HCT116 (cell line): ENCODE data around the gene GABARAPL1. TPM values are rescaled to one million over a fixed set of nuclear protein-coding genes. Genes with fewer than 3 reads are reported as not detected.

Experiments
- ATAC-seq: fragments of 200-7000 bp; cut with Tn5 transposase; 2 replicates; pipeline ENCODE4 v1.9.1; 2020; ENCODE audit warnings: mild to moderate bottlenecking, moderate library complexity
- BruUV-seq: library from RNA; stranded (reverse); fragments of 400-500 nt; replicated peaks from 2 replicates; lab custom pipeline; 2021; lab: Mats Ljungman, UMichigan
- CTCF ChIA-PET: fragments of 300-600 bp; sonication (Branson Sonifier 250); formaldehyde crosslinking; loops from one replicate; lab custom pipeline; 2021; ENCODE audit warnings: antibody characterized with exemption; lab: Charles Lee
- POLR2A ChIA-PET: fragments of 300-600, 350-600 bp; sonication (Branson Sonifier 250); formaldehyde crosslinking; loops from one replicate; lab custom pipeline; 2021; ENCODE audit warnings: antibody characterized with exemption; lab: Charles Lee
- RAD21 ChIA-PET, 2 experiments: fragments of 300-600 bp; sonication (Branson Sonifier 250); formaldehyde crosslinking; loops; one replicate each; lab custom pipeline; 2023; ENCODE audit warnings: low total read pairs in 2 of 2; ENCODE audit not compliant: uncharacterized antibody in 2 of 2, unreplicated experiment in 2 of 2, low non-redundant PET in 1 of 2; lab: Charles Lee
- DNase-seq: peaks from one replicate; pipeline ENCODE4 v3.0.0-alpha.2; 2010; ENCODE audit warnings: low read depth, low spot score
- H2AFZ ChIP-seq: fragments of 200-600 bp; shearing (Covaris generic), sonication (generic); 2 replicates; pipeline ENCODE4 v1.6.1; 2017; ENCODE audit warnings: low read depth, mixed run types, mixed read lengths, antibody characterized with exemption, low read length; ENCODE audit not compliant: poor library complexity, severe bottlenecking
- H3K27ac ChIP-seq: 2 replicates; pipeline ENCODE4 v1.5.1; 2012; ENCODE audit warnings: low read depth, low read length
- H3K27me3 ChIP-seq: fragments of 200-600 bp; sonication (generic); 2 replicates; pipeline ENCODE4 v1.6.1; 2016; ENCODE audit warnings: mixed run types, low read length, mixed read lengths; ENCODE audit not compliant: insufficient read depth
- H3K36me3 ChIP-seq, 2 experiments: fragments of 200-500 bp in 1 of 2; fragments of 200-600 bp in 1 of 2; sonication (Bioruptor generic) in 1 of 2; sonication (generic) in 1 of 2; 2 replicates each; pipeline versions ENCODE4 v1.5.1 to v1.6.1; 2014 to 2016; ENCODE audit warnings: low read length in 2 of 2, inconsistent platforms in 1 of 2, mixed read lengths in 1 of 2, mixed run types in 1 of 2; ENCODE audit not compliant: insufficient read depth in 2 of 2, control insufficient read depth in 1 of 2
- H3K4me1 ChIP-seq, 2 experiments: fragments of 200-600 bp in 1 of 2; sonication (generic) in 1 of 2; 2 replicates each; pipeline versions ENCODE4 v1.5.1 to v1.6.1; 2012 to 2017; ENCODE audit warnings: low read length in 2 of 2, inconsistent platforms in 1 of 2, mild to moderate bottlenecking in 1 of 2, mixed read lengths in 1 of 2, mixed run types in 1 of 2, moderate library complexity in 1 of 2; ENCODE audit not compliant: insufficient read depth in 2 of 2, control insufficient read depth in 1 of 2
- H3K4me2 ChIP-seq: fragments of 200-600 bp; sonication (generic); 2 replicates; pipeline ENCODE4 v1.6.1; 2017; ENCODE audit warnings: mixed run types, low read length, mixed read lengths
- H3K4me3 ChIP-seq, 2 experiments: fragments of 200-600 bp in 1 of 2; sonication (generic) in 1 of 2; replicated peaks in 1 of 2; 2 replicates each; pipeline ENCODE4 v1.5.1; 2011 to 2016; ENCODE audit warnings: low read length in 2 of 2, control low read depth in 1 of 2, low read depth in 1 of 2, mild to moderate bottlenecking in 1 of 2, mixed read lengths in 1 of 2, mixed run types in 1 of 2
- H3K79me2 ChIP-seq: fragments of 200-600 bp; sonication (generic); 2 replicates; pipeline ENCODE4 v1.6.1; 2017; ENCODE audit warnings: mild to moderate bottlenecking, mixed run types, low read length, moderate library complexity, mixed read lengths; ENCODE audit not compliant: insufficient read depth
- H3K9ac ChIP-seq: fragments of 200-600 bp; sonication (generic); 2 replicates; pipeline ENCODE4 v1.6.1; 2016; ENCODE audit warnings: low read length, mixed read lengths
- H3K9me2 ChIP-seq: fragments of 200-600 bp; sonication (generic), shearing (Covaris generic); 2 replicates; pipeline ENCODE4 v1.6.1; 2017; ENCODE audit warnings: mixed run types, mild to moderate bottlenecking, moderate library complexity; ENCODE audit not compliant: insufficient read depth
- H3K9me3 ChIP-seq, 2 experiments: fragments of 200-500 bp in 1 of 2; fragments of 200-600 bp in 1 of 2; sonication (Bioruptor generic) in 1 of 2; sonication (generic) in 1 of 2; 2 replicates each; pipeline ENCODE4 v1.6.1; 2014 to 2017; ENCODE audit warnings: low read length in 2 of 2, mixed read lengths in 2 of 2, inconsistent platforms in 1 of 2, low read depth in 1 of 2, mild to moderate bottlenecking in 1 of 2, mixed run types in 1 of 2, moderate library complexity in 1 of 2; ENCODE audit not compliant: control insufficient read depth in 1 of 2, insufficient read depth in 1 of 2
- H4K20me1 ChIP-seq: fragments of 200-600 bp; sonication (generic), shearing (Covaris generic); 2 replicates; pipeline ENCODE4 v1.6.1; 2017; ENCODE audit warnings: mixed run types, mild to moderate bottlenecking, moderate library complexity; ENCODE audit not compliant: insufficient read depth
- CBX3 ChIP-seq: IDR thresholded peaks from 2 replicates; pipeline ENCODE4 v1.6.1; 2012; ENCODE audit warnings: low read depth
- EZH2 ChIP-seq: fragments of 200-600 bp; sonication (generic); IDR thresholded peaks from 2 replicates; pipeline ENCODE4 v1.6.1; 2017; ENCODE audit warnings: antibody characterized with exemption, mixed run types
- EZH2phosphoT487 ChIP-seq: fragments of 200-600 bp; IDR thresholded peaks from 2 replicates; pipeline ENCODE4 v1.6.1; 2018; ENCODE audit warnings: antibody characterized with exemption, borderline replicate concordance
- JUND ChIP-seq: IDR thresholded peaks from 2 replicates; pipeline ENCODE4 v1.6.1; 2012
- POLR2A ChIP-seq: IDR thresholded peaks from 2 replicates; pipeline ENCODE4 v1.7.0; 2011; ENCODE audit warnings: borderline replicate concordance; ENCODE audit not compliant: insufficient read depth, insufficient read length; ENCODE audit errors: extremely low read depth
- SIN3A ChIP-seq: IDR thresholded peaks from 2 replicates; pipeline ENCODE4 v1.6.1; 2012; ENCODE audit warnings: low read depth
- SRF ChIP-seq: IDR thresholded peaks from 2 replicates; pipeline ENCODE4 v1.6.1; 2012; ENCODE audit warnings: low read depth
- ZFX ChIP-seq: fragments of 450-650 bp; IDR thresholded peaks from 2 replicates; pipeline ENCODE4 v1.6.1; 2017
- intact Hi-C: fragments of 100-400 bp; cut with micrococcal nuclease; formaldehyde crosslinking; loops from 2 replicates; pipeline ENCODE4 v1.10.0; 2022
- total RNA-seq: library from RNA; stranded (reverse); gene quantifications from one replicate; pipeline ENCODE4 v1.2.1, GENCODE V29; 2021; ENCODE audit not compliant: unreplicated experiment
- TF ChIP-seq, protein P1 (sequence below): IDR thresholded peaks from 2 replicates; pipeline ENCODE4 v1.6.1; 2012
- TF ChIP-seq, protein P2 (sequence below): IDR thresholded peaks from 2 replicates; pipeline ENCODE4 v1.6.1; 2012; ENCODE audit warnings: low read depth
- TF ChIP-seq, protein P3 (sequence below): IDR thresholded peaks from 2 replicates; pipeline ENCODE4 v1.6.1; 2011; ENCODE audit warnings: mild to moderate bottlenecking, low read length, moderate library complexity; ENCODE audit not compliant: insufficient replicate concordance; ENCODE audit errors: extremely low read depth

GABARAPL1 gene
- total RNA-seq, 1 experiment from 2014 or later: 35.5 TPM

GRCh38 chr12:10211101-10211939 lies 1.4 kb upstream of the GABARAPL1 start:
- peak overlapping the region in 1 of 2 experiments; percentile 89; a peak in 1 of 4 replicates for H3K4me3 ChIP-seq
- no peak for DNase-seq
- no peak for ATAC-seq
- no peak for TF ChIP-seq EZH2phosphoT487
- TF ChIP-seq SRF: no peak
- TF ChIP-seq, protein P1, sequence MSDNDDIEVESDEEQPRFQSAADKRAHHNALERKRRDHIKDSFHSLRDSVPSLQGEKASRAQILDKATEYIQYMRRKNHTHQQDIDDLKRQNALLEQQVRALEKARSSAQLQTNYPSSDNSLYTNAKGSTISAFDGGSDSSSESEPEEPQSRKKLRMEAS: no peak
- TF ChIP-seq CBX3: no peak
- TF ChIP-seq POLR2A: no peak
- no peak for TF ChIP-seq EZH2
- TF ChIP-seq SIN3A: no peak
- no peak for TF ChIP-seq ZFX
- no peak for TF ChIP-seq JUND
- TF ChIP-seq, protein P2, sequence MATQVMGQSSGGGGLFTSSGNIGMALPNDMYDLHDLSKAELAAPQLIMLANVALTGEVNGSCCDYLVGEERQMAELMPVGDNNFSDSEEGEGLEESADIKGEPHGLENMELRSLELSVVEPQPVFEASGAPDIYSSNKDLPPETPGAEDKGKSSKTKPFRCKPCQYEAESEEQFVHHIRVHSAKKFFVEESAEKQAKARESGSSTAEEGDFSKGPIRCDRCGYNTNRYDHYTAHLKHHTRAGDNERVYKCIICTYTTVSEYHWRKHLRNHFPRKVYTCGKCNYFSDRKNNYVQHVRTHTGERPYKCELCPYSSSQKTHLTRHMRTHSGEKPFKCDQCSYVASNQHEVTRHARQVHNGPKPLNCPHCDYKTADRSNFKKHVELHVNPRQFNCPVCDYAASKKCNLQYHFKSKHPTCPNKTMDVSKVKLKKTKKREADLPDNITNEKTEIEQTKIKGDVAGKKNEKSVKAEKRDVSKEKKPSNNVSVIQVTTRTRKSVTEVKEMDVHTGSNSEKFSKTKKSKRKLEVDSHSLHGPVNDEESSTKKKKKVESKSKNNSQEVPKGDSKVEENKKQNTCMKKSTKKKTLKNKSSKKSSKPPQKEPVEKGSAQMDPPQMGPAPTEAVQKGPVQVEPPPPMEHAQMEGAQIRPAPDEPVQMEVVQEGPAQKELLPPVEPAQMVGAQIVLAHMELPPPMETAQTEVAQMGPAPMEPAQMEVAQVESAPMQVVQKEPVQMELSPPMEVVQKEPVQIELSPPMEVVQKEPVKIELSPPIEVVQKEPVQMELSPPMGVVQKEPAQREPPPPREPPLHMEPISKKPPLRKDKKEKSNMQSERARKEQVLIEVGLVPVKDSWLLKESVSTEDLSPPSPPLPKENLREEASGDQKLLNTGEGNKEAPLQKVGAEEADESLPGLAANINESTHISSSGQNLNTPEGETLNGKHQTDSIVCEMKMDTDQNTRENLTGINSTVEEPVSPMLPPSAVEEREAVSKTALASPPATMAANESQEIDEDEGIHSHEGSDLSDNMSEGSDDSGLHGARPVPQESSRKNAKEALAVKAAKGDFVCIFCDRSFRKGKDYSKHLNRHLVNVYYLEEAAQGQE: no peak
- TF ChIP-seq, protein P3, sequence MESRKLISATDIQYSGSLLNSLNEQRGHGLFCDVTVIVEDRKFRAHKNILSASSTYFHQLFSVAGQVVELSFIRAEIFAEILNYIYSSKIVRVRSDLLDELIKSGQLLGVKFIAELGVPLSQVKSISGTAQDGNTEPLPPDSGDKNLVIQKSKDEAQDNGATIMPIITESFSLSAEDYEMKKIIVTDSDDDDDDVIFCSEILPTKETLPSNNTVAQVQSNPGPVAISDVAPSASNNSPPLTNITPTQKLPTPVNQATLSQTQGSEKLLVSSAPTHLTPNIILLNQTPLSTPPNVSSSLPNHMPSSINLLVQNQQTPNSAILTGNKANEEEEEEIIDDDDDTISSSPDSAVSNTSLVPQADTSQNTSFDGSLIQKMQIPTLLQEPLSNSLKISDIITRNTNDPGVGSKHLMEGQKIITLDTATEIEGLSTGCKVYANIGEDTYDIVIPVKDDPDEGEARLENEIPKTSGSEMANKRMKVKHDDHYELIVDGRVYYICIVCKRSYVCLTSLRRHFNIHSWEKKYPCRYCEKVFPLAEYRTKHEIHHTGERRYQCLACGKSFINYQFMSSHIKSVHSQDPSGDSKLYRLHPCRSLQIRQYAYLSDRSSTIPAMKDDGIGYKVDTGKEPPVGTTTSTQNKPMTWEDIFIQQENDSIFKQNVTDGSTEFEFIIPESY: no peak
- intact Hi-C loops: no loop called here
- H3K9me3 ChIP-seq: no peaks in the 10 kb centered on the region
- ChIA-PET RAD21 (no interaction called here), CTCF (interaction anchor here (1.1 kb wide), 1 partner anchor 24 kb away, joined by 3 read pairs; no protein-coding TSS in a partner anchor), POLR2A (no interaction called here)
- H3K4me1 ChIP-seq: peaks cover 22 to 44% of the 10 kb centered on the region in 2 experiments; a peak in 3 of 4 replicates
- H2AFZ ChIP-seq: no peak overlapping the region
- H3K4me2 ChIP-seq: peak overlapping the region; percentile 81
- peak overlapping the region; percentile 79; the same call in 1 of the 2 replicates for H3K27ac ChIP-seq
- peaks cover 15% of the 10 kb centered on the region for H3K79me2 ChIP-seq
- no peaks in the 10 kb centered on the region for H3K9me2 ChIP-seq
- no peaks in the 10 kb centered on the region for H3K27me3 ChIP-seq
- no TSS peak for BruUV-seq
- H3K36me3 ChIP-seq: no peaks in the 10 kb centered on the region
- no peaks in the 10 kb centered on the region for H4K20me1 ChIP-seq
- peak overlapping the region; percentile 93 for H3K9ac ChIP-seq
